B cell (primary cell): ENCODE results near the gene AMZ1. TPM values are rescaled to one million over a fixed set of nuclear protein-coding genes. Genes with fewer than 3 reads are reported as not detected.
"Not testable (repeated sequence)": the region's sequence is repeated elsewhere in the genome, so short reads cannot be mapped to it uniquely, and the experiment has no call there.

ENCODE experiments used
- ATAC-seq: fragments of 200-7000 bp; cut with Tn5 transposase; one replicate; pipeline ENCODE4 v1.10.0; 2021; ENCODE audit warnings: low read depth, mild to moderate bottlenecking, moderate number of reproducible peaks, moderate library complexity
- CTCF ChIA-PET: fragments of 350-600 bp; sonication (Branson Sonifier 250); formaldehyde crosslinking; loops from one replicate; lab custom pipeline; 2021; ENCODE audit warnings: antibody characterized with exemption, inconsistent platforms; lab: Charles Lee
- POLR2A ChIA-PET: fragments of 350-600 bp; sonication (Branson Sonifier 250); formaldehyde crosslinking; loops from one replicate; lab custom pipeline; 2021; ENCODE audit warnings: antibody characterized with exemption; lab: Charles Lee
- DNase-seq: peaks from one replicate; pipeline ENCODE4 v3.0.0; 2013
- H2AFZ ChIP-seq: 2 replicates; pipeline ENCODE4 v1.6.1; 2012; ENCODE audit warnings: mild to moderate bottlenecking, low read depth, low read length; ENCODE audit not compliant: insufficient read depth, poor library complexity, severe bottlenecking
- H3K27ac ChIP-seq, 2 donors: 1 replicate in 1 of 2; 2 replicates in 1 of 2; pipeline ENCODE4 v1.5.1; 2012 to 2013; ENCODE audit warnings: low read length in 2 of 2, mild to moderate bottlenecking in 2 of 2, moderate library complexity in 1 of 2
- H3K27me3 ChIP-seq, 4 experiments: fragments of 200-600 bp in 1 of 4; sonication (generic) in 1 of 4; replicated peaks in 1 of 4; 1 replicate in 2 of 4; 2 replicates in 2 of 4; pipeline versions ENCODE4 v1.6.1 to v1.7.0; 2013 to 2016; ENCODE audit warnings: low read length in 3 of 4, mild to moderate bottlenecking in 2 of 4, mixed read lengths in 1 of 4, moderate library complexity in 1 of 4; ENCODE audit not compliant: insufficient read depth in 4 of 4, control insufficient read depth in 3 of 4; ENCODE audit errors: control extremely low read depth in 1 of 4
- H3K36me3 ChIP-seq, 2 experiments: replicated peaks in 1 of 2; 1 replicate in 1 of 2; 2 replicates in 1 of 2; pipeline versions ENCODE4 v1.6.1 to v1.7.1; 2013; ENCODE audit warnings: low read length in 1 of 2; ENCODE audit not compliant: insufficient read depth in 2 of 2, control insufficient read depth in 1 of 2; ENCODE audit errors: control extremely low read depth in 1 of 2, extremely low read depth in 1 of 2
- H3K4me1 ChIP-seq, 2 donors: fragments of 200-600 bp in 1 of 2; sonication (generic) in 1 of 2; 1 replicate in 1 of 2; 2 replicates in 1 of 2; pipeline versions ENCODE4 v1.5.1 to v1.6.1; 2013 to 2017; ENCODE audit warnings: low read length in 2 of 2; ENCODE audit not compliant: control insufficient read depth in 2 of 2, insufficient read depth in 2 of 2
- H3K4me2 ChIP-seq: replicated peaks from 2 replicates; pipeline ENCODE3; 2012; ENCODE audit warnings: mild to moderate bottlenecking, low read depth, low read length; ENCODE audit not compliant: poor library complexity, severe bottlenecking
- H3K4me3 ChIP-seq, 5 experiments: fragments of 200-600 bp in 1 of 5; sonication (generic) in 1 of 5; 1 replicate in 3 of 5; 2 replicates in 2 of 5; pipeline versions ENCODE4 v1.5.1 to v1.7.0; 2011 to 2016; ENCODE audit warnings: low read length in 4 of 5, mild to moderate bottlenecking in 4 of 5, low read depth in 2 of 5, control low read depth in 1 of 5, moderate library complexity in 1 of 5; ENCODE audit not compliant: insufficient read depth in 1 of 5; ENCODE audit errors: control extremely low read depth in 1 of 5, extremely low read depth in 1 of 5
- H3K79me2 ChIP-seq: fragments of 200-600 bp; sonication (generic); one replicate; pipeline ENCODE4 v1.6.0; 2016; ENCODE audit warnings: low read length; ENCODE audit not compliant: control insufficient read depth, insufficient read depth
- H3K9ac ChIP-seq: fragments of 200-600 bp; sonication (generic); 2 replicates; pipeline ENCODE4 v1.6.1; 2017; ENCODE audit warnings: mild to moderate bottlenecking, low read length, moderate library complexity
- H3K9me3 ChIP-seq, 3 donors: one replicate each; pipeline versions ENCODE4 v1.6.1 to v1.7.1; 2013; ENCODE audit warnings: low read length in 2 of 3; ENCODE audit not compliant: control insufficient read depth in 2 of 3, insufficient read depth in 1 of 3; ENCODE audit errors: control extremely low read depth in 1 of 3
- H4K20me1 ChIP-seq: 2 replicates; pipeline ENCODE4 v1.6.0; 2012; ENCODE audit warnings: mild to moderate bottlenecking, low read length; ENCODE audit not compliant: insufficient read depth, control insufficient read depth, poor library complexity, severe bottlenecking
- H3K27ac Mint-ChIP-seq: one replicate; pipeline ENCODE4 v1.8.0; 2021; ENCODE audit warnings: mixed read lengths
- H3K27me3 Mint-ChIP-seq: one replicate; pipeline ENCODE4 v1.8.0; 2021; ENCODE audit warnings: mixed read lengths
- H3K4me1 Mint-ChIP-seq: one replicate; pipeline ENCODE4 v1.8.0; 2021; ENCODE audit warnings: mixed read lengths
- H3K4me3 Mint-ChIP-seq: one replicate; pipeline ENCODE4 v1.8.0; 2021; ENCODE audit warnings: mixed read lengths
- H3K9me3 Mint-ChIP-seq: one replicate; pipeline ENCODE4 v1.8.0; 2022; ENCODE audit warnings: mixed read lengths; ENCODE audit not compliant: insufficient read depth
- WGBS: methylation state at CpG from one replicate; pipeline ENCODE4 v1.1.5; 2013; ENCODE audit warnings: missing lambda C conversion rate; ENCODE audit not compliant: insufficient coverage; 5-methylcytosine and 5-hydroxymethylcytosine counted together
- intact Hi-C: fragments of 100-400 bp; cut with micrococcal nuclease; formaldehyde crosslinking; loops from one replicate; pipeline ENCODE4 v1.10.0; 2022
- polyA plus RNA-seq: library from polyadenylated mRNA; depleted of rRNA; stranded (reverse); fragments of >200 nt; gene quantifications from 2 replicates; pipeline ENCODE4 v1.2.3, GENCODE V29; 2012
- total RNA-seq, 2 donors: library from RNA; stranded (reverse); fragments of 120-200 nt in 1 of 2; gene quantifications; 1 replicate in 1 of 2; 2 replicates in 1 of 2; pipeline versions ENCODE4 v1.2.3 to v1.2.4, GENCODE V29; 2013 to 2022

AMZ1 gene
- total and polyA plus RNA-seq, 2 donors (not counting 1 experiment from before 2014, with no cell fraction given), result 0.73 to 13.2 TPM

GRCh38 chr7:2678454-2678853, 9.5 kb upstream of the AMZ1 start:
- CTCF ChIA-PET, H3K27me3 Mint-ChIP-seq, intact Hi-C loops, DNase-seq, H3K4me2 ChIP-seq, H3K27ac ChIP-seq, H3K79me2 ChIP-seq, H3K27ac Mint-ChIP-seq, H3K9me3 Mint-ChIP-seq, H4K20me1 ChIP-seq, H3K27me3 ChIP-seq, ATAC-seq, H2AFZ ChIP-seq, H3K36me3 ChIP-seq, H3K4me1 Mint-ChIP-seq, POLR2A ChIA-PET, H3K4me1 ChIP-seq, H3K4me3 Mint-ChIP-seq, H3K4me3 ChIP-seq, H3K9ac ChIP-seq: not testable (repeated sequence)
- peaks cover 0 to 13% (median 0%) of the 10 kb centered on the region in 3 donors for H3K9me3 ChIP-seq
- 89% methylated on average over 5 of the region's 15 CpGs for WGBS

GRCh38 chr7:2679135-2680127, 8.6 kb upstream of the AMZ1 start:
- H3K27ac Mint-ChIP-seq, H2AFZ ChIP-seq, H3K9me3 ChIP-seq, H3K27me3 ChIP-seq, H3K79me2 ChIP-seq, H4K20me1 ChIP-seq, H3K9ac ChIP-seq, H3K4me1 Mint-ChIP-seq, H3K4me2 ChIP-seq, H3K36me3 ChIP-seq, ATAC-seq, H3K4me3 Mint-ChIP-seq, H3K9me3 Mint-ChIP-seq, H3K4me3 ChIP-seq, H3K27ac ChIP-seq, DNase-seq, H3K4me1 ChIP-seq: not testable (repeated sequence)
- intact Hi-C loops, result loop anchor here (2.0 kb wide), 1 partner anchor 113 kb away; no protein-coding TSS in a partner anchor
- 92% methylated on average over 44 of the region's 64 CpGs for WGBS
- CTCF ChIA-PET, result interaction anchor here (0.6 to 5.6 kb wide), 8 partner anchors 30 to 228 kb away, joined by 3 to 64 read pairs (median 13); no protein-coding TSS in a partner anchor
- POLR2A ChIA-PET, result interaction anchor here (0.8 kb wide), 1 partner anchor 20 kb away, joined by 3 read pairs; no protein-coding TSS in a partner anchor
- peaks cover 10% of the 10 kb centered on the region for H3K27me3 Mint-ChIP-seq
